ENCODE data around the gene MAPK1. TPM values are rescaled to one million over a fixed set of nuclear protein-coding genes. Genes with fewer than 3 reads are reported as not detected.
A peak's percentile ranks its signal among the peaks of the same experiment; 100 is the strongest.

The MAPK1 gene
- total and polyA plus RNA-seq, 9 of the 15 experiments (the other 6 are each of a cell fraction or from before 2014, with no cell fraction given): 46.3 to 575 (median 283) TPM

DNA sequence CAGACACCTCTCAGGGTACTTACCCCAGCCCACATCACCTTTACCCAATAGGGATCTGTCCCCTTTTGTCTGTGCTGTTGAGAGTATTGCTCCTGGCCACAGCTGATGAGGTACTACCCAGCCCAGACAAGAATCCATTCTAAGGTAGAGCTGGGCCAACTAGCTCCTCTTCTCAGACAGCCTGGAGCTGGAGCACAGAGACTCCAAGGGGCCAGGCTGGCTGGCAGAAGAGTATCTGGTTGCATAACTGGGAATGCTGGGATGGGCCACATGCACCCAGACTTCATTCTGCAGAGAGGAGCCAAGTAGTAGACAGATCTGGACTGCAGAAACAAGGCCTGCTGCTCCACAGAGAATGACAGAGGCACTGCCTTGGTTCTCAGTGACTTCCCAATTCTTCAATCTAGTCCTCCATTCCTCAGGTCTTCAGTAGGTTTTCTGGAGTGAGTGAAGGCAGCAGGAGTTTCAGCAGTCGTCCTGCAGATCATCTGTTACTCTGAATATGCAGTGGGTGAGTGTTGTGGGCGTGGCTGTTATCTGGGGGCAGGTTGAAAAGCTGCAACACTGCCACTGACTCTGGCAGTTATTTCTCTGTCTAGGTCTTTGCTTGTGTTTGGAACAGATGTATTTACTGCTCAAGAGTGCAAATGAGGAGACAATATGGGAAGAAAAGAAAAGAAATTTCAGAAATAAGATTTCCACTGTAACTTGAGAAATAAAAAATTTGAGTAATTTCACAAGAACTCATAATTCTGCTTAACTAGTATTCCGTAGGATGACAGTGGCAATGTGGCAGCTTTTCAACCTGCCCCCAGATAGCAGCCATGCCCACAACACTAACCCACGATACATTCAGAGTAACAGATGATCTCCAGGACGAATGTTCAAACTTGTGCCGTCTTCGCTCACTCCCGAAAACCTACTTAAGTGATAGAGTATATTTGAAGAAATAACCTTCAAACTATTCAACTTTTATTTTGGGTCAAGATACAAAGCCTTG lies 34.9 kb downstream of the MAPK1 start:
- ChIA-PET POLR2A (interaction anchor here (0.5 to 45.6 kb wide), 18 partner anchors 7 to 1433 kb away, joined by 3 to 1351 read pairs (median 4); partner anchors contain the start of gene MAPK1), CTCF (ENCODE audit: low intra/inter-chr PET ratio) (interaction anchor here (0.6 kb wide), 1 partner anchor 8 kb away, joined by 3 read pairs; no protein-coding TSS in a partner anchor)
- Histone ChIP-seq H3K4me2 (ENCODE audit: insufficient read depth, low read length) (no peak overlapping the region), H4K20me1 (replicated peaks; ENCODE audit: control insufficient read depth, insufficient read depth, low read length) (peaks cover 78% of the 10 kb centered on the region), H3K4me3 (no peak overlapping the region), H2AFZ (ENCODE audit: low read depth, low read length) (no peak overlapping the region), H3K9me3 (replicated peaks; ENCODE audit: control insufficient read depth, insufficient read depth, low read depth, low read length) (no peaks in the 10 kb centered on the region), H3K4me1 (replicated peaks in 1 of 2; ENCODE audit: control insufficient read depth in 2 of 2, insufficient read depth in 2 of 2, low read length in 2 of 2) (peaks cover 25 to 28% of the 10 kb centered on the region in 2 experiments), H3K79me2 (ENCODE audit: control insufficient read depth, insufficient read depth, low read length) (peaks cover 97% of the 10 kb centered on the region), H3K36me3 (ENCODE audit: control insufficient read depth, insufficient read depth, low read length) (peaks cover 15% of the 10 kb centered on the region; the same call in 2 of the 3 replicates), H3K27me3 (ENCODE audit: control insufficient read depth in 2 of 2, insufficient read depth in 2 of 2, low read length in 2 of 2) (no peaks in the 10 kb centered on the region), H3K27ac (ENCODE audit: extremely low read depth, low read depth, low read length) (no peak overlapping the region), H3K9me1 (ENCODE audit: control insufficient read depth, insufficient read depth, low read length) (peaks cover 12% of the 10 kb centered on the region), H3K9ac (ENCODE audit: insufficient read depth in 1 of 2, low read depth in 2 of 2, low read length in 2 of 2) (peak overlapping the region in 1 of 2 experiments; percentile 23; a peak in 1 of 4 replicates)
- DNase-seq (ENCODE audit: extremely low read depth in 1 of 4, low spot score in 3 of 4) (peak in 3 of 4 experiments; percentile 74 to 84 (median 79)), ATAC-seq (peak; percentile 68), FAIRE-seq (peak; percentile 11)
- WGBS (ENCODE audit: insufficient coverage, low coverage, missing lambda C conversion rate): 65% methylated on average over 8 of the region's 8 CpGs
- in situ Hi-C loops (cut with MboI) (no loop called here), intact Hi-C loops (cut with micrococcal nuclease) (no loop called here)
- no TSS peak for BruUV-seq (replicated peaks)
- TF ChIP-seq, protein P1, sequence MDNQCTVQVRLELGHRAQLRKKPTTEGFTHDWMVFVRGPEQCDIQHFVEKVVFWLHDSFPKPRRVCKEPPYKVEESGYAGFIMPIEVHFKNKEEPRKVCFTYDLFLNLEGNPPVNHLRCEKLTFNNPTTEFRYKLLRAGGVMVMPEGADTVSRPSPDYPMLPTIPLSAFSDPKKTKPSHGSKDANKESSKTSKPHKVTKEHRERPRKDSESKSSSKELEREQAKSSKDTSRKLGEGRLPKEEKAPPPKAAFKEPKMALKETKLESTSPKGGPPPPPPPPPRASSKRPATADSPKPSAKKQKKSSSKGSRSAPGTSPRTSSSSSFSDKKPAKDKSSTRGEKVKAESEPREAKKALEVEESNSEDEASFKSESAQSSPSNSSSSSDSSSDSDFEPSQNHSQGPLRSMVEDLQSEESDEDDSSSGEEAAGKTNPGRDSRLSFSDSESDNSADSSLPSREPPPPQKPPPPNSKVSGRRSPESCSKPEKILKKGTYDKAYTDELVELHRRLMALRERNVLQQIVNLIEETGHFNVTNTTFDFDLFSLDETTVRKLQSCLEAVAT (IDR thresholded peaks at IDR 0.05): no peak
- TF ChIP-seq TEAD1 (CRISPR knock-in tag; IDR thresholded peaks at IDR 0.05) (peak in 1 of 2 experiments; percentile 8; a peak in 1 of 4 replicates), ZNF436 (CRISPR knock-in tag; IDR thresholded peaks at IDR 0.05) (no peak), TEAD4 (IDR thresholded peaks at IDR 0.05; ENCODE audit: low read length) (no peak), TEAD4 (CRISPR knock-in tag; IDR thresholded peaks at IDR 0.05; ENCODE audit: borderline replicate concordance) (peak; percentile 70), ATF3 (IDR thresholded peaks at IDR 0.05) (no peak), ATF3 (CRISPR knock-in tag; conservative IDR thresholded peaks at IDR 0.05) (0 out of 2 replicates have a peak, but pooled peaks have one; percentile 15), CEBPG (CRISPR knock-in tag; IDR thresholded peaks at IDR 0.05) (peak; percentile 42), CEBPG (tag; conservative IDR thresholded peaks at IDR 0.05 in 1 of 2, IDR thresholded peaks at IDR 0.05 in 1 of 2) (no peak), FOXA3 (CRISPR knock-in tag; conservative IDR thresholded peaks at IDR 0.05 in 1 of 2, IDR thresholded peaks at IDR 0.05 in 1 of 2) (peak in 1 of 2 experiments; percentile 57; a peak in 2 of 4 replicates), ATF6 (CRISPR knock-in tag; IDR thresholded peaks at IDR 0.05) (peak; percentile 30; the same call in 1 of the 2 replicates), BRD4 (IDR thresholded peaks at IDR 0.05) (no peak), SFPQ (IDR thresholded peaks at IDR 0.05; ENCODE audit: low read depth, low read length) (no peak)
